Natural killer cell treated with Interleukin-12 subunit alpha and Interleukin-12 subunit beta and Interleukin-15 and Interleukin-18, amount 100 ng/mL, for 72 hours (primary cell): ENCODE data around the gene ZNF485. TPM values are rescaled to one million over a fixed set of nuclear protein-coding genes. Genes with fewer than 3 reads are reported as not detected.
A peak's percentile ranks its signal among the peaks of the same experiment; 100 is the strongest.
"Not testable (repeated sequence)": the region's sequence is repeated elsewhere in the genome, so short reads cannot be mapped to it uniquely, and the experiment has no call there.

Experiments
- ATAC-seq, 2 donors: fragments of 150-1000 bp; cut with Tn5 transposase in 1 of 2; sonication (Bioruptor Pico), chemical (Tn5 transposase) in 1 of 2; 2 replicates each; pipeline ENCODE4 v1.10.0; 2021
- DNase-seq: peaks from one replicate; pipeline ENCODE4 v3.0.0; 2022; ENCODE audit warnings: low spot score
- H3K27ac Mint-ChIP-seq, 2 donors: 1 replicate in 1 of 2; 2 replicates in 1 of 2; pipeline ENCODE4 v1.8.0; 2022; ENCODE audit warnings: mixed read lengths in 2 of 2, mild to moderate bottlenecking in 1 of 2, moderate library complexity in 1 of 2
- H3K27me3 Mint-ChIP-seq, 2 donors: 1 replicate in 1 of 2; 2 replicates in 1 of 2; pipeline ENCODE4 v1.8.0; 2022; ENCODE audit warnings: mixed read lengths in 2 of 2
- H3K36me3 Mint-ChIP-seq: one replicate; pipeline ENCODE4 v1.8.0; 2022; ENCODE audit warnings: mixed read lengths
- H3K4me1 Mint-ChIP-seq, 2 donors: 1 replicate in 1 of 2; 2 replicates in 1 of 2; pipeline ENCODE4 v1.8.0; 2022; ENCODE audit warnings: low read depth in 2 of 2, mixed read lengths in 2 of 2, mild to moderate bottlenecking in 1 of 2
- H3K4me3 Mint-ChIP-seq: one replicate; pipeline ENCODE4 v1.8.0; 2022; ENCODE audit warnings: mixed read lengths
- H3K9me3 Mint-ChIP-seq: 2 replicates; pipeline ENCODE4 v1.8.0; 2022; ENCODE audit warnings: mixed read lengths
- total RNA-seq, 2 donors: library from RNA; stranded (reverse); gene quantifications; one replicate each; pipeline ENCODE4 v1.2.3, GENCODE V29; 2022

ZNF485 gene
- total RNA-seq, 2 donors from 2014 or later = 2.0 to 4.0 TPM

DNA sequence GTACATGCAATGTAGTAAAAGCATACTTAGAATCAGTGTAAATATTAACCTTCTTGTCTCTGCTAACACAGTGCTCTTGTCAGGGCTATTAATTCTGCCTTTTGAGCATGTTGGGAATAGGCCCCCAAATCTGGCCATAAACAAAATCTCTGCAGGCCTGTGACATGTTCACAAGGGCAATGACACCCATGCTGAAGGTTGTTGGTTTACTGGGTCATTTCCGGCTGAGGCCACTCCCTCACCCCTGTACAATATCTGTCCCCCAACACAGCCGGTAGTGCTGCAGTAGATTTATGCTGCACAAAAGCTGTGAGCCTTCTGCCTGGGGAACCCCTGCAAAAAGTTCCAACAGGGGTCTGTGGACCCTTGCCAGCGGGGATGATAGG lies 19.5 kb upstream of the ZNF485 start:
- ATAC-seq, DNase-seq, H3K9me3 Mint-ChIP-seq, H3K4me3 Mint-ChIP-seq, H3K36me3 Mint-ChIP-seq, H3K27me3 Mint-ChIP-seq, H3K27ac Mint-ChIP-seq: not testable (repeated sequence)
- H3K4me1 Mint-ChIP-seq = peaks cover 0 to 14% of the 10 kb centered on the region in 2 donors

DNA sequence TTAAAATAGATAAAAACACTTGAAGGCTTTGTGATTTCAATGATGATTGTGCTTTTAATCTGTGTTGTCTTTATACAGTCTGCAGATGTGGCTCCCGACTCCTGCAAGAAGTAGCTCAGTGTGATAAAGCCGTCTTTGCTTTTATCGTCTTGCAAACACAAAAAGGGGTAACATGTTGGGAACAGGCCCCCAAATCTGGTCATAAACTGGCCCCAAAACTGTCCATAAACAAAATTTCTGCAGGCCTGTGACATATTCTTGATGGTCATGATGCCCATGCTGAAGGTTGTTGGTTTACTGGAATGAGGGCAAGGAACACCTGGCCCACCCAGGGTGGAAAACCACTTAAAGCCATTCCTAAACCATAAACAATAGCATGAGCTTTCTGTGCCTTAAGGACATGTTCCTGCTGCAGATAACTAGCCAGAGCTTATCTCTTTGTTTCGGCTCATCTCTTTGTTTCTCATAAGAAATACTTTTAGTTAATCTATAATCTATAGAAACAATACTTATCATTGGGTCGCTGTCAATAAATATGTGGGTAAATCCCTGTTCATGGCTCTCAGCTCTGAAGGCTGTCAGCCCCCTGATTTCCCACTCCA lies 14.8 kb upstream of the ZNF485 start:
- Mint-ChIP-seq H3K9me3 (peaks cover 8% of the 10 kb centered on the region), H3K4me1 (peaks cover 25 to 31% of the 10 kb centered on the region in 2 donors), H3K27ac (no peak overlapping the region), H3K4me3 (no peak overlapping the region), H3K36me3 (peaks cover 14% of the 10 kb centered on the region), H3K27me3 (peaks cover 0 to 3% of the 10 kb centered on the region in 2 donors)
- no peak for ATAC-seq
- DNase-seq = no peak

DNA sequence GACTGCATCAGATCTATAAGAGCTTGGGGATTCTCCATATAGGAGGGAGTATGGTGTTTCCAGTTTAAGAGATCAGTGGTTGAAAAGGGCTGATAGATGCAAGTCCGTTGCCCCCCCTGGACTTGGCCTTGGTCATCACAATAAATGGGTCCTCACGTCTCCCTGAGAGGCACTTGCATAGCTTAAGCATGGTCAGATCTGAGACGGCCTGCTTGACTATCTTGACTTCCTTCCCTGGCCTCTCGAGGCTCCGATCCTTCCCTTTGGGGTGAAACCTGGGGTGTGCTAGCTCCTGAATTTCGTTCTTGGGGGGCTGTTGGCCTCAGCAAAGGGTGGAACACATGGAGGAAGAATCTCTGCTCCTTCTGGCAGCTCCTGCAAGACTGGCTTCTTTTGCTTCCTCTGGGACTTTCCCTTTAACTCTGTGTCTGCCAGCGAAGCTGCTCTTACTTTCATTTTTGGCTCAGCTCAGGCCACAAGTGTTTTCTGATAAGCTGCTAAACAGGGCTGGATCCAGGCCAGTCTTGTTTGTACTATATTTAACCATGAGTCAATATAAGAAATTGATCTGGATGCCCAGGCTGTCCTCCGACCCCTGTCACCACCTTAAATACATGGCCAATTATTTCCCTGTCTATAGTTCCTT lies 11.2 kb upstream of the ZNF485 start:
- Mint-ChIP-seq H3K27me3 (peaks cover 0 to 3% of the 10 kb centered on the region in 2 donors), H3K4me3 (peak overlapping the region; percentile 76), H3K9me3 (peaks cover 8% of the 10 kb centered on the region), H3K4me1 (peaks cover 29 to 35% of the 10 kb centered on the region in 2 donors), H3K36me3 (peaks cover 14% of the 10 kb centered on the region), H3K27ac (peak overlapping the region in 1 of 2 donors; percentile 38)
- ATAC-seq = peak; percentile 84 to 91
- DNase-seq = no peak

DNA sequence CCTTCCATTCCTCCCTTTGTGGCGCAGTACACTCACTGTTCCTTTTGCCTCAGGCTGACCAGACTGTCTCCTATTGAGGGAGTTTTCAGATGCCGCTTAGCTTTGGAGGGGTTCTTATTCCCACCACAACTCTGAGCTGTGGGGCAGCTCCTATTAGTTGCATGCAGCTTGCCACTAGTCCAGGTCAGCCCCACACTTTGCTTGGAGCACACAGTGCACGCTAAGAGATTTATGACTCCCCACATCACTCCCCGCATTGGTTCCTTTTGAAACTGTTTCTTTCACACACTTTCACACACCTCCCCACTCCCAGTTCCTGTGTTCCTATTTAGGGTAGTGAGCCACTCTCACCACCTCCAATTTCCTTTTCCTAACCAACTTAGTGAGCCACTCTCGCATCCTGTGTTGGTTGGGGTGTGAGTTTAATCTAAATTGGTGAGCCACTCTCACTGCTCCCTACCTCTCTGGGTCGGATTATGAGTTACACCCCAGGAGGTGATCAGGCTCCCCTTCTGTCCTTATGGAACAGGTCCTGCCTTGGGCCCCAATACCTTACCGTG lies 10.4 kb upstream of the ZNF485 start:
- Mint-ChIP-seq H3K27ac (peak overlapping the region; percentile 30 to 38), H3K9me3 (peaks cover 8% of the 10 kb centered on the region), H3K4me3 (peak overlapping the region; percentile 76), H3K4me1 (peaks cover 29 to 35% of the 10 kb centered on the region in 2 donors), H3K36me3 (peaks cover 14% of the 10 kb centered on the region), H3K27me3 (peaks cover 0 to 3% of the 10 kb centered on the region in 2 donors)
- ATAC-seq (peak; percentile 71 to 80), DNase-seq (peak; percentile 77)

DNA sequence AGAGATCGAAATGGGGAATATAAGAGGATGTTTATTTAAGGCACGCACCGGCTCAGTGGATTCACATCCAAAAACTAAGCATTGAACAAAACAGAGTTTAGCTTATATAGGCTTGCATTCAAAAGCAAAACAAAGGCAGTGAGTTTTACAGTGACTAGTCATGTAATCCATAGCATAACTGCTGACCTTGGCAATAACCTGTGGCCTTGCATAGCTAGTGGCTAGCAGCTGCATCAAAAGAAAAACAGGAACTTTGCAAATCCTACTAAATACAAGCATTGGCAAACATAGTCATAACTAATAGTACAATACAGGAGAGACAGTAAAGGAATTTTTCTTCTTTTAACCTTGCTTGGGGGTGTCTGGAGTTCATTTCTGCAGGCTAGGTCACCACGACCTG lies 9.7 kb upstream of the ZNF485 start:
- H3K36me3 Mint-ChIP-seq = peaks cover 14% of the 10 kb centered on the region
- no peak for DNase-seq
- H3K4me1 Mint-ChIP-seq = peaks cover 29 to 35% of the 10 kb centered on the region in 2 donors
- peak overlapping the region in 1 of 2 donors; percentile 38 for H3K27ac Mint-ChIP-seq
- no peak overlapping the region for H3K4me3 Mint-ChIP-seq
- peaks cover 8% of the 10 kb centered on the region for H3K9me3 Mint-ChIP-seq
- no peak for ATAC-seq
- H3K27me3 Mint-ChIP-seq = peaks cover 0 to 3% of the 10 kb centered on the region in 2 donors

DNA sequence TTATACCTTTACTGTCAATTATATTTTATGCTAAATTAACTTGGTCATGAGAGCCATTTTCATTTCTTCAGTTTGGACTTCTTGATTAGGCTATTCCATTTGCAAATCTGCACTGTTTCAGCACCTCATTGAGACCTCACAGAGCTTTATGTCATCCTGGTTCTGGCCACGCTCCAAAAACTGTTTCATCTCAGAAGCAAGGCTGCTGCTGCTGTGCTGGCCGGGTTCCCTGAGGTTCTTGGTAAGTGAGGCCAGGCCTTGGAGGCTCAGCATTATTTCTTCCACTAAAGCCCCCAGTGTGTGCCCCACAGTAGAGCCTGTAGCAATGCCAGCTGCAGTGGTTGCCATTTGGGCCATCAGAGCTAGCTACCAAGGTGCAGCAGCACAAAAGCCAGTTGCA lies 7.8 kb upstream of the ZNF485 start:
- Mint-ChIP-seq H3K9me3 (peaks cover 3% of the 10 kb centered on the region), H3K36me3 (peaks cover 9% of the 10 kb centered on the region), H3K4me1 (peaks cover 29 to 35% of the 10 kb centered on the region in 2 donors), H3K27me3 (peaks cover 3 to 7% of the 10 kb centered on the region in 2 donors), H3K27ac (no peak overlapping the region), H3K4me3 (no peak overlapping the region)
- no peak for DNase-seq
- ATAC-seq = no peak

DNA sequence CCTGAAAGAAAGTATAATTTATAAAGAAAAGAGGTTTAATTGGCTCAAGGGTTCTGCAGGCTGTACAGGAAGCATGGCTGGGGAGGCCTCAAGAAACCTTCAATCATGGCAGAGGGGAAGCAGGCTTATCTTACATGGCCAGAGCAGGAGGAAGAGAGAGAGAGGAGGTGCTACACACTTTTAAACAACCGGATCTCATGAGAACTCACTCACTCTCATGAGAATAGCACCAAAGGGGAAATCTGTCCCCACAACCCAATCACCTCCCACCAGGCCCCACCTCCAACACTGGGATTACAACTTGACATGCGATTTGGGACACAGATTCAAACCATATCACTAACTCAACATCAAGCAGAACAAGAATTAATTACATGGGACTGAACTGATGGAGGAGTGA lies 6.9 kb upstream of the ZNF485 start:
- ATAC-seq = no peak
- Mint-ChIP-seq H3K4me3 (no peak overlapping the region), H3K27me3 (peaks cover 0 to 7% of the 10 kb centered on the region in 2 donors), H3K27ac (peak overlapping the region in 1 of 2 donors; percentile 30), H3K9me3 (no peaks in the 10 kb centered on the region), H3K4me1 (peaks cover 25 to 31% of the 10 kb centered on the region in 2 donors), H3K36me3 (peaks cover 2% of the 10 kb centered on the region)
- no peak for DNase-seq

DNA sequence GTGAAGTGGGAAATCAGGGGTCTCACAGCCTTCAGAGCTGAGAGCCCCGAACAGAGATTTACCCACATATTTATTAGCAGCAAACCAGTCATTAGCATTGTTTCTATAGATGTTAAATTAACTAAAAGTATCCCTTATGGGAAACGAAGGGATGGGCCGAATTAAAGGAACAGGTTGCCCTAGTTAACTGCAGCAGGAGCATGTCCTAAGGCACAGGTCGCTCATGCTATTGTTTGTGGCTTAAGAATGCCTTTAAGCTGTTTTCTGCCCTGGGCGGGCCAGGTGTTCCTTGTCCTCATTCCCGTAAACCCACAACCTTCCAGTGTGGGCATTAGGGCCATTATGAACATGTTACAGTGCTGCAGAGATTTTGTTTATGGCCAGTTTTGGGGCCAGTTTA lies 4.7 kb upstream of the ZNF485 start:
- not testable (repeated sequence) for H3K4me3 Mint-ChIP-seq, ATAC-seq, H3K27ac Mint-ChIP-seq, DNase-seq, H3K27me3 Mint-ChIP-seq, H3K36me3 Mint-ChIP-seq, H3K9me3 Mint-ChIP-seq
- peaks cover 10 to 13% of the 10 kb centered on the region in 2 donors for H3K4me1 Mint-ChIP-seq

DNA sequence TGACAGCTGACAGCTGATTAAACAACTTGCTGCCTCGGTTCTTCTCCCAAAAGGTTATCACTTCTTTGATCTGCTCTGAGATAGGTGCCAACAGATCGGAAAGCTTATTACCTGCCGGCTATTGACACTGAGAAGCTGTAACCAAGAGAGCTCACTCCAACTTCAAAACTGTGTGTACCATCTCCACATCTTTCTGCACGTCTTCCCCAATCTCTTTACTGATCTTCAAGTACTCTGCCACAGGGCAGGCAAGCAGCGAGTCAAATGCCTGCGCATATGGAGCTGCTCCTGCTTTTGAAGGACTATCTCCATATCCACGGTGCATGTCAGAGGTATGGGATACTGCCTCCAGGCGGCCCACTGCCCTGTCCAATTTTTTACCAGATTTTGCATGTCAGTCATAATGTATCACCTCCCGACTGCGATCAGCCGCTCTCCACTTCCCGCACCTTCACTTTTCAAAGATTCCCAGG lies 352 bp upstream of the ZNF485 start:
- no peak for DNase-seq
- H3K4me1 Mint-ChIP-seq = peaks cover 12 to 13% of the 10 kb centered on the region in 2 donors
- peaks cover 18% of the 10 kb centered on the region for H3K36me3 Mint-ChIP-seq
- H3K4me3 Mint-ChIP-seq = peak overlapping the region; percentile 66
- ATAC-seq = peak in 1 of 2 donors; percentile 19
- no peaks in the 10 kb centered on the region for H3K9me3 Mint-ChIP-seq
- H3K27ac Mint-ChIP-seq = peak overlapping the region; percentile 34 to 81
- H3K27me3 Mint-ChIP-seq = peaks cover 0 to 7% of the 10 kb centered on the region in 2 donors

DNA sequence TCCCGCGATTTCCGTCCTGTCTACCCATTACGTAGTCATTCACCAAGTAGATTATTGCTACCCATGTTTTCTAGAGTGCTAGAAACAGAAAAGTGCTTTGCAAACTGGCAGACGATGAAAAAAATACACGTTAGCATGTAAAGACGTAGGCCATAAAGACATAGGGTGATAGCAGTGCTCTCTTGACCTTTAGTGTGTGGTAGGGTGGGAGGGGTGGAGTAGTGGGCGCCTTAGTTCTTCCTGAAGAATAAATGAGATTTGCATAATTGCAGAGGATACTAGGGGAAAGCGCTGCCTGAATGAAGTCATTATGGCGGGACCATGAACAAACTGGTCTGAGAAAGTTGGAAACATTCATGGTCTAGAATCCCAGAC lies 948 bp downstream of the ZNF485 start:
- no peaks in the 10 kb centered on the region for H3K9me3 Mint-ChIP-seq
- H3K4me3 Mint-ChIP-seq = peak overlapping the region; percentile 77
- H3K36me3 Mint-ChIP-seq = peaks cover 18% of the 10 kb centered on the region
- H3K27me3 Mint-ChIP-seq = peaks cover 0 to 1% of the 10 kb centered on the region in 2 donors
- ATAC-seq (no peak), DNase-seq (no peak)
- H3K4me1 Mint-ChIP-seq = peaks cover 12 to 13% of the 10 kb centered on the region in 2 donors
- H3K27ac Mint-ChIP-seq = peak overlapping the region; percentile 43 to 64

DNA sequence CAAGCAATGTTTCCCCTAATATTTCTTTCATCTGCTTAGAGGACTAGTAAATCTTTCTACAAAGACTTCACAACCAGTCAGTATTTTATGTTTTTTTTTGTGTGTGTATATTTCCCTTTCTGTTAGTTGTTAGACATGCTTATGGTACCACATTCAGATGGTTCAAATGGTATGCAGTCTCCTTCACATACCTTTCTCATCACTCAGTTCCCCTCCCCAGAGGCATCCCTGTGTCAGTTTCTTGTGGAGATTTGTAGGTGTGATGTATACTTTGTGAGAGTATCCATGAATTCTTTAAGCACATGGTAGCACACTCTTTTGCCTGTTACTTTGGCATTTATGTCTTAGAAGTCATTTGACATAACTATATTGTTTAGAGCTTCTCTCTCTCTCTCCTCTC lies 4.4 kb downstream of the ZNF485 start:
- no peak overlapping the region for H3K27ac Mint-ChIP-seq
- H3K27me3 Mint-ChIP-seq = no peaks in the 10 kb centered on the region
- ATAC-seq = no peak
- no peak overlapping the region for H3K4me3 Mint-ChIP-seq
- H3K9me3 Mint-ChIP-seq = no peaks in the 10 kb centered on the region
- DNase-seq = no peak
- peaks cover 11 to 13% of the 10 kb centered on the region in 2 donors for H3K4me1 Mint-ChIP-seq
- peaks cover 35% of the 10 kb centered on the region for H3K36me3 Mint-ChIP-seq

DNA sequence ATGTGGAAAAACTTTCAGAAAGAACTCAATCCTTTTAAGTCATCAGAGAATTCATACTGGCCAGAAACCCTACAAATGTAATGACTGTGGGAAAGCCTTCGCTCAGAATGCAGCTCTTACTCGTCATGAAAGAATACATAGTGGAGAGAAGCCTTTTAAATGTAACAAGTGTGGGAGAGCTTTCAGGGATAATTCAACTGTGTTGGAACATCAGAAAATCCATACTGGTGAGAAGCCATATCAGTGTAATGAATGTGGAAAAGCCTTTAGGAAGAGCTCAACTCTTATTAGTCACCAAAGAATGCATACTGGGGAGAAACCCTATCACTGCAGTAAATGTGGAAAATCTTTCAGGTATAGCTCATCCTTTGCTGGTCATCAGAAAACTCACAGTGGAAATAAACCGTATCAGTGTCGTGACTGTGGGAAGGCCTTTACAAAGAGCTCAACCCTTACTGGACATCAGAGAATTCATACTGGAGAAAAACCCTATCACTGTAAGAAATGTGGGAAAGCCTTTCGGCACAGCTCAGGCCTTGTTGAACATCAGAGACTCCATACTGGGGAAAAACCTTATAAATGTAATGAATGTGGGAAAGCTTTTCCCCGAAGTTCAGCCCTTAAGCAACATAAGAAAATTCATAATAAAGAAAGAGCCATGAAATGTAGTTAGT lies 10.6 kb downstream of the ZNF485 start:
- H3K27ac Mint-ChIP-seq = no peak overlapping the region
- H3K9me3 Mint-ChIP-seq = peaks cover 17% of the 10 kb centered on the region
- DNase-seq = no peak
- no peaks in the 10 kb centered on the region for H3K27me3 Mint-ChIP-seq
- ATAC-seq = no peak
- no peak overlapping the region for H3K4me3 Mint-ChIP-seq
- H3K36me3 Mint-ChIP-seq = peaks cover 41% of the 10 kb centered on the region
- H3K4me1 Mint-ChIP-seq = no peaks in the 10 kb centered on the region

DNA sequence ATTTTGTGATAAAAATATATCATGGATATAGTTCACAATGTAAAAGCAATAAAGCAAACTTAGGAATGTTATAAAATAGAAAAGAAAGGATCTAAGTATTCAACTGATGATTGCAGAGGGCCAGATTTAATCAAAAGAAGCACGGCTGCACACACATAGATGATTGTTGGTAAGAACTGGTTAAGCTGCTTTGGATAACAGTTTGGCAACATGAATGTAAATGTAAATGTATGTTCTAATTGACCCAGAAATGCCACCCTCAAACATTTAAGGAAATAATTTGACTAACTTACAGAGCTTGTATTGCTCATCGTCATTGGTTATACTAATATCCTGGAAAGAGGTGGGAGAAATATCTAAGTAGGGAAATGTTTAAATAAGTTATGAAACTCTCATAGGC lies 13.1 kb downstream of the ZNF485 start:
- peaks cover 23% of the 10 kb centered on the region for H3K9me3 Mint-ChIP-seq
- H3K4me1 Mint-ChIP-seq = peaks cover 10 to 11% of the 10 kb centered on the region in 2 donors
- no peaks in the 10 kb centered on the region for H3K27me3 Mint-ChIP-seq
- H3K4me3 Mint-ChIP-seq = no peak overlapping the region
- no peak for ATAC-seq
- peaks cover 47% of the 10 kb centered on the region for H3K36me3 Mint-ChIP-seq
- no peak overlapping the region for H3K27ac Mint-ChIP-seq
- no peak for DNase-seq

DNA sequence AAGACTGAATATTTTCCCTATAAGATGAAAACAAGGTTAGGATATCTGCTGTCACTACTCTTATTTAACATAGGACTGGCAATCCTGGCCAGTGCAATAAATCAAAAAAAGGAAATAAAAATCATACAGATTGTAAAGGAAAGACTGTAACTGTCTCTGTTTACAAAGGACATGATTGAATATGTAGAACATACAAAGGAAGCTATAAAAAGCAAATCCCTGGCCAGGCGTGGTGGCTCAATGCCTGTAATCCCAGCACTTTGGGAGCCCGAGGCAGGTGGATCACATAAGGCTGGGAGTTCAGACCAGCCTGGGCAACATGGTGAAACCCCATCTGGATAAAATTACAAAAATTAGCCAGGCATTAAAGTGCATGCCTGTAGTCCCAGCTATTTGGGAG lies 15.8 kb downstream of the ZNF485 start:
- H3K4me3 Mint-ChIP-seq = no peak overlapping the region
- peaks cover 10% of the 10 kb centered on the region for H3K9me3 Mint-ChIP-seq

More for the DNA sequence above, 15.8 kb downstream of the ZNF485 start:
- Mint-ChIP-seq H3K4me1 (peaks cover 10 to 11% of the 10 kb centered on the region in 2 donors), H3K27me3 (no peaks in the 10 kb centered on the region), H3K27ac (no peak overlapping the region), H3K36me3 (peaks cover 21% of the 10 kb centered on the region)
- DNase-seq = no peak
- ATAC-seq = no peak
